Mammary epithelial cell (primary cell): Measurements from ENCODE around the gene EPOP.

Source experiments
- CTCF ChIP-seq, 2 donors: IDR thresholded peaks in 1 of 2; conservative IDR thresholded peaks in 1 of 2; 2 replicates each; pipeline ENCODE4 v1.5.1; 2011 to 2012; ENCODE audit warnings: inconsistent platforms in 2 of 2, low read length in 2 of 2, mild to moderate bottlenecking in 2 of 2, control low read depth in 1 of 2, low read depth in 1 of 2; ENCODE audit not compliant: insufficient read depth in 1 of 2; ENCODE audit errors: extremely low read depth in 1 of 2
- EZH2 ChIP-seq: IDR thresholded peaks from 2 replicates; pipeline ENCODE4 v1.6.1; 2012; ENCODE audit warnings: low read length, inconsistent platforms, borderline replicate concordance

GRCh38 chr17:38709104-38709820 is 34.5 kb upstream of the EPOP start:
- no peak for TF ChIP-seq EZH2
- no peak for TF ChIP-seq CTCF (conservative IDR thresholded peaks at IDR 0.05 in 1 of 2, IDR thresholded peaks at IDR 0.05 in 1 of 2; ENCODE audit: extremely low read depth in 1 of 2, insufficient read depth in 1 of 2, low read depth in 1 of 2, low read length in 2 of 2)
